Endothelial cell of umbilical vein (primary cell): ENCODE data around the gene EP400.

Source experiments
- CTCF ChIP-seq, 2 donors: IDR thresholded peaks; 1 replicate in 1 of 2; 2 replicates in 1 of 2; pipeline ENCODE4 v1.5.1; 2011; ENCODE audit warnings: low read length in 2 of 2, mild to moderate bottlenecking in 2 of 2, moderate library complexity in 2 of 2, control low read depth in 1 of 2, inconsistent platforms in 1 of 2, low read depth in 1 of 2; ENCODE audit not compliant: insufficient read depth in 1 of 2; ENCODE audit errors: extremely low read depth in 1 of 2
- EZH2 ChIP-seq: IDR thresholded peaks from 2 replicates; pipeline ENCODE4 v1.6.1; 2012; ENCODE audit warnings: borderline replicate concordance, low read depth, mild to moderate bottlenecking, moderate library complexity, low read length, inconsistent platforms; ENCODE audit not compliant: severe bottlenecking
- JUN ChIP-seq: IDR thresholded peaks from 2 replicates; pipeline ENCODE4 v1.6.1; 2011; ENCODE audit warnings: borderline replicate concordance, low read depth; ENCODE audit not compliant: insufficient read length, insufficient read depth

GRCh38 chr12:131909081-131909751 lies 40.5 kb upstream of the EP400 start:
- no peak for TF ChIP-seq CTCF (IDR thresholded peaks at IDR 0.05; ENCODE audit: extremely low read depth in 1 of 2, insufficient read depth in 1 of 2, low read depth in 1 of 2, low read length in 2 of 2)
- TF ChIP-seq EZH2: no peak
- no peak for TF ChIP-seq JUN
